HS-27A (cell line): ENCODE results near the gene UCK2.

Experiments
- DNase-seq: peaks from one replicate; pipeline ENCODE4 v3.0.0-alpha.2; 2012; ENCODE audit warnings: low read depth, missing footprints

UCK2 gene

DNA sequence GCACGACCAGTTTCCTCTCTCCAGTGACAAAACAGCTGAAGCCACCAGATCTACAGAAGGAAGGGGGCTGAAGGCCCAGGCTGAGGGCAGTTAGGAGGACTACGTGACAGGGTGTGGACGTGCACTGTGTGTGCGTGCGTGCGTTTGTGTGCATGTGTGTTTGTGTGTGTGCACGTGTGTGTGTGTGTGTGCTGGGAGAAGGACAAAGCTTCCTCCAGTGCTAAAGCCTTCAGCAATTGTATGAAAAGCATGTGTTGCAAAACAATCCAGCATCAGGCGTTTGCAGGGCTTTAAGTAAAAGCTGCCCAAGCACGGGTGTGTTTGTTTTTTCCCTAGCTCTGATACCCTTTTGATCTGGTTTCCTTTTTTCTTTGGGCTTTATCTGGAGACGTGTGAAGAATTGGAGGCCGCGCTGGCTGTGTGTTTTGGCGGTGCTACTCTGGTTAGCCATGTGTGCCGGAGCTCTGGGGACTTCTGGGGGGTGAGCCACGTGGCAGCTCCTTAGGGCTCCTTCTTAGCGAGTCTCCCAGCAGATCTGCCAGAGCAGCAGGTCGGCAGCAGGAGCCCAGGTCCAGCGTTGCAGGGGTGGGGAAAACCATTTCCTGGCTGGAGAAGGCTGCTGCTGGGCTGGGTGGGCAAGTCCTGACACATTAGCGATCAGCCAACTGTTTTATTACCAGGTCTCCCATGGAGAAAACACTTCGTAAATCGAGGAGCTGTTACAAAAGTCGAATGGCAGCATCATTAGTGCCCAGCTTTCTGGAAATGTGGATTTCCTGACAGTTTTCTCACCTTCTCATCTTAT, 73.4 kb downstream of the UCK2 start:
- no peak for DNase-seq

DNA sequence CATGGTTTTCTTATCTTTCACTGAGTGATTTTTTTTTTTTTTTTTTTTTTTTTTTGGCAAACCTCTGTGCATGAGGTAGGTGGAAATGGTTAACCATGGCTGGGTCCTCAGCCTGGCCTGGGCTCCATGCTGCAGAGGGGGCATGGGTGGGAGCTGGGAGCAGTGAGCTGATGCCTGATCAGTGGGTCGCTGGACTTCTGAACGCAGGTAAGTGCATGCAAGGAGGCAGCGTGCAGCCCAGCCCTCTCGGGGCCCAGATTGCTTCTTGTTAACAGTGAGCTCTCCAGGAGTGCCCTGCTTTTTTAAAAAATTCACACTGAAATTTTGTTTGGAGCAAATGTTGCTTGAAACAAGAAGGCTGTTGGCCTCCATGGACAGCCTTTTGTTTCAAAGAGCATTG, 75.2 kb downstream of the UCK2 start:
- DNase-seq: no peak

DNA sequence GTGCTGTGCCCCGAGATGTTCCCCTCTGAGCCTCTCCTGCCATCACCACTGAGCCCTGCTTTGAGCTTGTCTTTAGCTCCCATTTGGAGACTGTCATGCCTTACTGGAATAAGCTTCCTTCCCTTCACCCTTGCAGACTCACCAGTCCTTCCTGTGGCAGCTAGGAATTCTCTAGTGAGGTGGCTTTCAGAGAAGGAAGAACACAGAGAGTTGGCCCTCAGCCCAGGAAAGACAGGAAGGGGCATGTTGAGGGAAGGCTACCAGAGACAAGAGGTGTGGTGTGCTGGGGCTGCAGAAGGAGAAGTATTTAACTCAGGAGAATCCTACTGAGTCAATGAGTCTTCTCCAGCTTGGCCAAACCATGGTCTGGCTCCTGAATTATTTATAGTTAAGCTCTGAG, 76.3 kb downstream of the UCK2 start:
- no peak for DNase-seq

DNA sequence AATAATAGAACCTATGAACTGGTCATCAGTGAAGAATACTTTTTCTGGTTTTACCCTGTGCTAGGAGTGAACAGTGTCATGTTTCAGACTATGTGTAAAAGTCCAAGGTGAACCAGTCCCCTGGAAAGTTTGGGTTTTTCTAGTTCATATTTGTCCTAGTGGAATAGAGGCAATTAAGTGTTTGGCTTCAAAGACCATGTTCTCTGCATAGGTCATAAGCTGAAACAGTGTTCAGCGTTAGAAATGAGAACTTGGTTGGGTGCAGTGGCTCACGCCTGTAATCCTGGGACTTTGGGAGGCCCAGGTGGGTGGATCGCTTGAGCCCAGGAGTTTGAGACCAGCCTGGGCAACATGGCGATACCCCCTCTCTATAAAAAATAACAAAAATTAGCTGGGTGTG, 77.5 kb downstream of the UCK2 start:
- no peak for DNase-seq

DNA sequence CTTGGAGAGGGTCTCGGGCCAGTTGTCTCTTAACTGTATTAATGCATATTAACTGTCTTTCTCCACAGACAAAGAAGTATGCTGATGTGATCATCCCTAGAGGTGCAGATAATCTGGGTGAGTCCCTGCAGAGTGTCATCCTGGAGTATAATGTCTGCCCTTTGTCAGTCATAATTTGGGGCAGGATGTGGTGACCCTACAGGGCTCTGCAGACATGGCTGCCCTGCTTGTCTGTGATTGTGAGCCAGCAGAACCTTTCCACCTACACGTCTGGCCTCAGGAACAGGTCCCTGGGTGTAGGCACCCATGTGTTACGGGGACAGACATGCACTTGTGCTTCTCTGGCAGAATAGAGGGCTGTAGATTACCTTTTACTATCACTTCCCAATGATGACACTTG, 78.4 kb downstream of the UCK2 start:
- DNase-seq: no peak

DNA sequence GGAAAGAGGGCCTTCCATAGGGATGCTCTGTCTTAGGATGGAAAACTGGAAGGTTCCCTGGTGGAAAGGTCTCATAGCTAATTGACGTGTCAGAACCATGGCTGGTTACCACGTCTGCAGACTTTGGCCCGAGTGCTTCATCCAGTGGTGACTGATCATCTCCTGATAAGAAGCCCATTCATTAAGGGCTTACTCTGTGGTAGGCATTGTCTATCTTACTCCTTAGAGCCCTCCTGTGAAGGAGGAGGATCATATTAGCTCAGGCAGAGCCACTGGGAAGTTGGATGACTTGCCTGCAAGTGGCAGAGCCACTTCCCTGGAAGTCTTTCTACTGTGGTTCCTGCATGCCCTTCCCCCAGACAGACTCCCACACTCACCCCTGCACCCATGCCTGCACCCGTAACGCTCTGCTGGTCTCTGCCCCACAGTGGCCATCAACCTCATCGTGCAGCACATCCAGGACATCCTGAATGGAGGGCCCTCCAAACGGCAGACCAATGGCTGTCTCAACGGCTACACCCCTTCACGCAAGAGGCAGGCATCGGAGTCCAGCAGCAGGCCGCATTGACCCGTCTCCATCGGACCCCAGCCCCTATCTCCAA, 79.9 kb downstream of the UCK2 start:
- no peak for DNase-seq

DNA sequence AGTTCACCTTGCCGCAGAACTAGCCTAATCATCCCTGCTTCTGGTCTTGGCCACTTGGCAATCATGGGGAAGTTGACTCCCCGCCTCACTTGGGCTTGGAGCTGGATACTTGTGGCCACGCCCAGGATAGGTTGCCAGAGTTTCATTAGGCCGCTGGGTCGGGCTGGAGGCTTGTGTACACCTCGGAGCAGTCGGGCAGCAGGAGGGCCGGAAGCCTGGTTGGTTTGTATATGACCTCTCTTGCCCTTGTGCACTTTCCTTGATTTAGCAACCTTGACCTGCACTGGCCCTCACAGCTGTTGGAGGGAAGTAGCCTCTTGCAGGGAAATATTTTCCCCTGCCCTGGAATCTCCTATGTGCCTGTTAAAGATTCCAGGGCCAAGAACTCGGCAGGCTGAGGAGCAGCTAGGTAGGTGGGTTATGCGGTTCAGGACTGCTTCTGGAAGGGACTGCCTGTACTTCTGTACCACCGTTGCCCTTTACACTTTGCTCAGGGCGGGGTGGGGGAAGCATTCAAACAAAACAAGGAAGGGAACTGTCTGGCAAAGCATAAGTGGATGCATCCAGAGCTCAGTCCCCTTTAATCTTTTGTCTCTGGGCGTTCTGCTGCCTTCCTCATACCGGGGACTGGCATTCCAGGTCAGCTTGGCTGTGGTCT, 83.5 kb downstream of the UCK2 start:
- no peak for DNase-seq

DNA sequence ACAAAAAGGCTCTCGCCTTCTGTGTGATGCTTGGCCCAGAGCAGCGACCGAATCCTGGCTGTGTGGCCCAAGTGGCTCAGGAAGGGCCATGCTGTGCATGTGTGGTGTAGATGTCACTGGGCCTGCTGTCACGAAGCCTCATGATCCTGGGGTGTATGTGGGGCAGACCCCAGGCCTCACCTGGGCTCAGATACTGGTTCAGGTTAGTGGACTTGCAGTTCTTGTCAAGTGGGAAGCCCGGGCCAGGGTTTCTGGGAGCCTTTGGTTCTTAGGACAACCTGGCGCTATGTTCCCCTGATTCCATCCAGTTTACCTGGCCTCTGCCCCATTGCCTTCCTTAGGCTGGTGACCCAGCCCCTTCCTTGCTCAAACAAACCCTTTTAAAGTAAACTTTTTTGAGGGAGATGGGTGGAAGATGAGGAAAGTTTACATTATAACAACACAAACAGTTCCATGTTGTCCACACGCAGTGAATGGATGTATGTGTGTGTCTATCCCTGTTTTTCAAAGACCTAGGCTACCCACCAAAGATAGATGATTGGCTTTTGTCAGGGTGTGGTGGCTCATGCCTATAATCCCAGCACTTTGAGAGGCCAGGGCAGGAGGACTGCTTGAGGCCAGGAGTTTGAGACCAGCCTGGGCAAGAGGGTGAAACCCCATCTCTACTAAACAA, 84.3 kb downstream of the UCK2 start:
- no peak for DNase-seq

DNA sequence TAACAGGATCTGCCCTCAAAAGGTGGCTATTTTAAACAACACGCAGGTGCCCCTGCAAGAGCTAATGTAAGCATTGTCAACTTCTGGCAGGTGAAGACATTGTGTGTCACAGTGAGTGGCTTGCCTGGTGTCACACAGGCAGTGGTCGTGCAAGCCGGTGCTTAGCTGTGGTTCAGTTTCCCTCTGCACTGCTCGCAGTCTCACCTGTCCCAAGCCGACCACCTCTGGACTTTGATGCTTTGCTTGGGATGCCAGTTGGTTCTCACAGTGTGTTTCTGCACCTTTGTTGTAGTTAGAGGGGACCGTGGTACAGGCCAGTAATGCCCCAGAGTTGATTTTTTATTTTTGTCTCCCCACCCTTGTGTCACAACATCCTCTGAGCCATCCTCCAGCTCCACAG, 85.2 kb downstream of the UCK2 start:
- DNase-seq: no peak

DNA sequence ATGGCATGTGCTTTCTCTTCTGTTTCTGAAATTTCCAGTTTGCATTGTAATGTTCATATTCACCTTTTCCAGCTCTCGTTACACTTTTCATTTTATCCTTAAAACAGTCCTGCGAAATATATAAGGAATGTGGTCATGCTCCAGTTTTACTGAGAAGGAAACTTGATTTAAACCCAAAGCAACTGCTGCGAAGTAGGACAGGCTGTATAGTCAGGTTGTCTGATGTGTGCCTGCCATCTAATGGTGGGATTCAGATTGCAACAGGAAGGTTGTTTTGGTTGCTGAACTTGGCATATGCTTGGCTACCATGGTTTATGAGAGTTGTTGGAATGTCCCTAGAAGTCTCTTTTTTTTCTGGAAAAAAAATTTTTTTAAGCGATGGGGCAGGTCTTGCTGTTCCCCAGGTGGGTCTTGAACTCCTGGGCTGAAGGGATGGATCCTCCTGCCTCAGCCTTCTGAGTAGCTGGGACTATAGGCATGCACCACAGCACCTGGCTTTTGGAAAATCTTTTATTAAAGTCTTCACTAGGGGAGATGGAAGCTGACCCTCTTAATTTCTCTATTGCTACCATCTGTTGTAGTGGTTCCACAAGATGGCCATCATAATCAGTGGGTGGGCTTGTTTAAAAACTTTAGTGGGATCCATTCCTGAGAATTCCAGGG, 86.9 kb downstream of the UCK2 start:
- DNase-seq: no peak

DNA sequence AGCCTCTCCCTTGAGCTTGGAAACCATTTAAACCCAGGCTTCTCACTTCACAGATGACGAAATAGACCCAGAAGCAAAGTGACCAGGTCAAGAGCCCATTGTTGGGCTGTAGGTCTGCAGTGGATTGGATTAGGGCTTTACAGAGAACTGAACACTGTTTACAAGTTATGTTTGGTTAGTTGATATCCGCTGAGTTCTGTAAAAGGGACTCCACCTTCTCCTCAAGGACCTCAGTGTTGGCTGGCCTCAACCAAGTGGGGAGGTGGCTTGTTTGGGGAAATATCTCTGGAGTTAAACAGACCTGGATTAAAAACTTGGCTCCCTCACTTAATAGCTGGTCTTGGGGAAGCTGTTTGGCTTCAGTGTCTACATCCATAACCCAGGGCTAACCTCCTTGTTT, 88.1 kb downstream of the UCK2 start:
- DNase-seq: no peak

DNA sequence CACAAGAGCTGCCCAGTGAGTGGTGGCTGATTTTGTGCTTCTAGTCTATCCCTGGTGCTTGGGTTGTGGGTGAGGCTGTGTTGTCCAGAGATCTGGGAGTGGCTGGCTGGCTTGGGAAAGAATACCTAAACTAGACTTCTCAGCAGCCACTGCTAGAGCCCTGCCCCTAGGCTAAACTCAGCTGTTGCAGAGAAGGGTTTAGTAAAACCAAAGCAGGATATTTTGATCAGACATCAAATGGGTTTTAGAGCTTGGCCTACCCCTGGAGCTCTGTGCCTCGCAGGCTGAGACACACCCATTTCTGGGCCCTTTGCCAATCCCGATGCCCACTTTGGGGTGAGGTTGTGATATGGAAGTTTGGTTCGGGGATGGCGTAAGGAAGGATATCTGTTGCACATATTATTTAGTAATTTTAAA, 88.5 kb downstream of the UCK2 start:
- no peak for DNase-seq

DNA sequence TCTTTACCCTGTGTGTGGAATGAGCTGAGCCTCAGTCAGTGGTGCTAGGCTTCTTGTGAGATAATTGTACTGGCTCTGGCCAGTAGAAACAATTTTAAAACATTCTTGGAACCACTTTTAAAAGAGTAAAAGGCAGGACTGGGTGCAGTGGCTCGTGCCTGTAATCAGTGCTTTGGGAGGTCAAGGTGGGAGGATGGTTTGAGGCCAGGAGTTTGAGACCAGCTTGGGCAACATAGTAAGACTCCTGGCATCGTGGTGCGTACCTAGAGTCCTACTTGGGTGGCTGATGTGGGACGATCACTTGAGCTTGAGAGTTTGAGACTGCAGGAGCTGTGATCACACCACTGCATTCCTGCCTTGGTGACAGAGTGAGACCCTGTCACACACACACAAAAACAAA, 89.8 kb downstream of the UCK2 start:
- DNase-seq: no peak

DNA sequence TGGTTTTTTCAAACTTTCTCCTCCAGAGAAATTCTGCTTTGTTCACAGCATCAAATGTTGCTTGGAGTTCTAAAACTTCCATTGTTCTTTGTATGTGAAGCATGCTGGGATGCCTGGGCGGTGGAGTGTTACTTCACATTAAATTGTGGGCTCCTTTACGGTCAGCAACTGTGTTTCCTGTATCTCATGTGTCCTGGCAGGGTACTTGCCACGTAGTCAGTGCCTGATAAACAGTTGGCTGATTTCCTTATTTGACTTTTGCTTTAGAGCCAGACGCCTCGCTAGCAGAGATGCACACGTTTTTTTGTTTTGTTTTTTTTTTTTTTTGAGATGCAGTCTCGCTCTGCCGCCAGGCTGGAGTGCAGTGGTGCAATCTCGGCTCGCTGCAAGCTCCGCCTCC, 96.7 kb downstream of the UCK2 start:
- DNase-seq: no peak

DNA sequence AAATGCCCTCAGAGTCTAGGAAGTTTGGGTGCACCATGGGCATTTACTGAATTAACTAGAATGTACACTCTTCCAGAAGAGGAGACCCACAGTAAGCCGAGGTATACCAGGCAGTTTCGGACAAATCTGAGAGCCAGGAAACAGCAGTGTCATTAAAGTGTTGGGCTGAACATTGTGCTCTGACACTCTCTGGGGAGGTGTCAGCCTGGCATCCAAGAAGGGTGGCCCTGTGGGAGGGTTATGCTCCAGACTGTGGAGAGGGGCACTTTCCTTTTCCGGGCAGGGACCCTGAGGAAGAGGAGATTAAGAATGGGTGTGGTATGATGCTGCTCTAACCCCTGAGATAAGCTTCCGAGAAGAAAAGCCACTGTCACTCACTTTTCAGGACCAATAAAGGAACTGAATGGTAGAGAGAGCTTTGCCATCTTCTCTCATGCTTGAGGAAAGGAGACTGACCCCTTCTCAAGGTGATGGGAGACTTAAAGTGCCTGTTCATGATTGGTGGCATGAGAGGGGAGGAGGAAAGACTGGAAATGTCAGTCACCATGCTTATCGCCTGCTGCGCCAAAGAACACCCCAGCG, 98.2 kb downstream of the UCK2 start:
- DNase-seq: no peak

DNA sequence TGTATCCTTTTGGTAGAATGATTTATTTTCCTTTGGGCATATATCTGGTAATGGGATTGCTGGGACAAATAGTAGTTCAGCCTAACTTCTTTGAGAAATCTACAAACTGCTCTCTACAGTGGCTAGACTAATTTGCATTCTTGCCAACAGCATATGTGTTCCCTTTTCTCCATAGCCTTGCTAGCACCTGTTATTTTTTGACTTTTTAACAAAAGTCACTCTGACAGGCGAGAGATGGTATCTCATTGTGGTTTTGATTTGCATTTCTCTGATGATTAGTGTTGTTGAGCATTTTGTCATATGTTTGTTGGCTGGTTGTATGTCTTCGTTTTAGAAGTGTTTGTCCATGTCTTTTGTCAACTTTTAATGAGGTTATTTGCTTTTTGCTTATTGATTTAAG, 99.8 kb downstream of the UCK2 start:
- no peak for DNase-seq

DNA sequence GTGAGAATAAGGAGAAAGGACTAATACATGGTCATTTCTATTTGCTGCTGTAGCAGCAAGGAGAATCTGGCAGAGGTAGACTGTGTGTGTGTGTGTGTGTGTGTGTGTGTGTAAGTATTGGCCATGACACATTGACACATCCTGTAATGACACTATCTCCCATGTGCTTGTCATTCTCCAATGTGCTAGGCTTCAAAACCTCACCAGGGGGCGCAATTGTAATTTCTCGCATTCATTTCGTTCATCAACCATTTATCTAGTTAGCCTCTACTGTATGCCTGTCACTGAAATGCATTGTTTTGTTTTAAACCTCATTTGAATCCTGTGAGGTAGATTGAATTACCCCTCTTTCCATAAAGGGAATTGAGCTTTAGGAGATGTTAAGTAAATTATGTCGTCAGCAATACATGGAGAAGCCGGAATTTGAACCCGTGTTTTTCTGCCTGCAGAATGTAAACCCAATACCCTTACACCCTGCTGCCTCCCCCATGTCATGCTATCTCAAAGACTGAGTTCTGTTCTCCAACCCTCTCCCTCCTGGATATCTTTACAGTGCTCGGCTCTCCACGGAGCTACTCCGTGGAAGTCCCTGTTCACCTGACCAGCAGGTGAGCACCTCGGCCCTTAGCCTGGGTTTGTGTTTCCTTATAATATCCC, 100.8 kb downstream of the UCK2 start:
- no peak for DNase-seq

DNA sequence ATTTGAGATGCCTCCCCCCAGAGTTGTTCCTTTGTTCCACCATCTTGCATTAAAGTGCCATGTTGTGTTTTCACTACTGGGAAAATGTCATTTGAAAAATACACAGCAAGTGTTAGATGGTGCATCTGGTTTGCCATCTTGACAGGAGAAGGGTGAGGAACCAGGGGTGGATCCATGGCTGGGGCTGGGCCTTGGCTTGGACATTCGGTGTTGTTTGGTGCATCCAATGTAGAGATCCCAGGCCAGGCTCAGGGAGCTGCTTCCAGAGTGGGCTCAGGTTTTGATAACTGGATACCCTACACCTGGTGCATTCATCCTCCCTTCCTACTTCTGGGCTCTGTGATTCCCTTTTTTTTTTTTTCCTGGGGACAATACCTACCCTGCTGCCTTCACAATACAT, 103.5 kb downstream of the UCK2 start:
- DNase-seq: no peak

DNA sequence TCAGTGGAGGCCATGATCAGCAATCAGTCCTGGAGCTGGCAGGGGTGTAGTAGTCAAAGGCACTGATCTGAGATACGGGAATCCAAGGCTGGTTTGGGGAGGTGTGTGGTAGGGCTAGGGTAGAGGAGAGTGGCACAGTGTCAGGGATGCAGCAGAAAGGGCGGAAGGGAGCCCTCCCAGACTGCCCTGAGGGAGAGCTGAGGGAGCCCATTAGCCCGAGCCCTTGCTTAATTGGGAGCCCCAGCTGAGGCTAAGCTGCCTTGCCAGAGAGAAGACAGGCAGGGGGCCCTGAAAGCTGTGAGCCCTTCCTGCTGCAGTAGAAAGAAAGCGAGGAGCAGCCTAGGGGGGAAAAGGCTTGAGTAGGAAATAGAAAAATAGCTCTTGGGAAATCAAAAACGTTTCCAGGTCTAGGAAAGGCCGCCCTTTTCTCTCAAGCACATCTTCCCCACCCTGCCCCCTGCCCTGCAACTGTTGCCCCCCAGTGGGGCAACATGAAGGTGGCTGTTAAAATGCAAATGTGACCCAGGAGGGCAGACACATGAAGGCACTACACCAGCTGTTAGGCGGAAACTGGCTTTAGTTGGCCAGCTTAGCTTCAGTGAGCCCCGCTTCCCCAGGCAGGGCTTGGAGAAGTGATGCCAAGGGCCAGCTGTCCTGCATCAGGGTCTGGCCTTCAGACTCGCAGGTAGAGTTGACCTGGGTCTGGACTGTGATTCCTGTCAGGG, 106.2 kb downstream of the UCK2 start:
- DNase-seq: no peak

DNA sequence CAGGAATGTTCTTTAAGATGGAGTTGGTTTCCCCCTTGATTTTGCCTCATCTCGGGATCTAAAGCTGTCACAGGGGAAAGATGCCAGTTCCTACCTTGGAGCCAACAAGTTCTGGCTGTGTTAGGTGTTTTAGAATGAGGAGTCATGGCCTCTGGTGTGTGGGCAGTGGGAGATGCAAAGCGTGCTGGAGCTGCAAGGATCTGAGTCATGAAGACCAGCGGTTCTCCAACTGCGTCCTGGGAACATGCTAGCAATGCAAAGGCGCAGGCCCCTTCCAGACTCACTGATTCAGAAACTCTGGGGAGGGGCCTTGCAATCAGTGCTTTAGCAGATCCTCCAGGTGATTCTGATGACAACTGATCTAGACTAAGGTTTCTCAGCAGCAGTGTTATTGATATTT, 109.1 kb downstream of the UCK2 start:
- no peak for DNase-seq

DNA sequence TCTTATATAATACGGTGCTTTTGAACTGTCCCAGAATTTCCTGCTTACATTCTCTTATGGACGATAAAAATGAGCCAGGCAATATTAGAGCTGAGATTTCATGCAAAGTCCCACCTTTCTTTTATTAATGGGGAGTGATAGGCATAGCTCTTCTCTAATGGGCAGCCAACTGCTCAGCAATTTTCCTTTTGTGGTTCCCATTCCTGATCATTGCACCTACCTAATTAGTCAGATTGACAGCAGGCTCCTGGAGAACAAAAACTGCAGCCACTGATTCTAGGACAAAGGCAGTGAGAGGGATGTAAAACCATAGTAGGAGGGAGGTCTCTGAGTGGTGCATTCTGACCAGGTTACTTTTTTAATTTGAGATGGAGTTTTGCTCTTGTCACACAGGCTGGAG, 110.4 kb downstream of the UCK2 start:
- DNase-seq: no peak
